ENCODE results near the gene ITGB7. TPM values are rescaled to one million over a fixed set of nuclear protein-coding genes. Genes with fewer than 3 reads are reported as not detected.
A peak's percentile ranks its signal among the peaks of the same experiment; 100 is the strongest.

ITGB7 gene
- total and polyA plus RNA-seq, 9 of the 15 experiments (the other 6 are each of a cell fraction or from before 2014, with no cell fraction given): 0.06 to 2.0 (median 0.67) TPM

DNA sequence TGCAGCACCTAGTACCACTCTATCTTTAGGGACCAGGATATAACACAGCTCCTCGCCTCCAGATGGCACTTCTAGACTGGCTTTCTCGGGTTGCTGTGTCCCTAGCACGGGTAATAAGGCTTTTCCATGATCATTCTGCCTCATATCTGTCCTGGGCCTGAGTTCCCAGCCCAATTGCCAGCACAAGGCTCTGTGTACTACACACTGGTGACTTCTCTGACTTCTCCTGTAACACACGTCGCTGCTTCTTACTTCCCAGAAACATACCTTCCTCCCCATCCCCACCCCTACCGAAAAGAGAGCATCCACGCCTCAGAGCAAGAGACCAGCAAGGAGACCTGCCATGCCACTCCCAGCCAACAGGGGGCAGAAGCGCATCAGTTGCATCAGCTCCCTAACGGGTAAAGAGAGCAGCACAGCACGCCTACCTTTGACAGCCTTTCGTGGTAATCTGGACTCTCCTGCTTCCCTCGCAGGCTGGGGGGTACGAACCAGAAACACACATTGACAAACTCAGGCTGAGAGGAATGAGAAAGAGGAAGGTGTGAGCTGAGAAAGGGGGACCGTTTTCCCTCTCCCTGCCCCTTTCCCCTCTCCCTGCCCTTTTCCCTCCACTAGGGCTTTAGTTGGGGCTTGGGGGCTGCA lies 47.7 kb downstream of the ITGB7 start (continued):
- TF ChIP-seq, protein P1, sequence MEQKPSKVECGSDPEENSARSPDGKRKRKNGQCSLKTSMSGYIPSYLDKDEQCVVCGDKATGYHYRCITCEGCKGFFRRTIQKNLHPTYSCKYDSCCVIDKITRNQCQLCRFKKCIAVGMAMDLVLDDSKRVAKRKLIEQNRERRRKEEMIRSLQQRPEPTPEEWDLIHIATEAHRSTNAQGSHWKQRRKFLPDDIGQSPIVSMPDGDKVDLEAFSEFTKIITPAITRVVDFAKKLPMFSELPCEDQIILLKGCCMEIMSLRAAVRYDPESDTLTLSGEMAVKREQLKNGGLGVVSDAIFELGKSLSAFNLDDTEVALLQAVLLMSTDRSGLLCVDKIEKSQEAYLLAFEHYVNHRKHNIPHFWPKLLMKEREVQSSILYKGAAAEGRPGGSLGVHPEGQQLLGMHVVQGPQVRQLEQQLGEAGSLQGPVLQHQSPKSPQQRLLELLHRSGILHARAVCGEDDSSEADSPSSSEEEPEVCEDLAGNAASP (IDR thresholded peaks at IDR 0.05): no peak
- TF ChIP-seq ILK (tag; IDR thresholded peaks at IDR 0.05; ENCODE audit: borderline replicate concordance, low read depth) (no peak), ZNF436 (CRISPR knock-in tag; IDR thresholded peaks at IDR 0.05) (no peak), SOX6 (IDR thresholded peaks at IDR 0.05) (peak; percentile 56; the same call in 1 of the 2 replicates), ZNF212 (CRISPR knock-in tag; IDR thresholded peaks at IDR 0.05) (no peak), ZNF408 (CRISPR knock-in tag; IDR thresholded peaks at IDR 0.05; ENCODE audit: low read depth) (no peak), CREBBP (IDR thresholded peaks at IDR 0.05; ENCODE audit: low read depth, low read length) (no peak), TRIM24 (IDR thresholded peaks at IDR 0.05) (peak in 1 of 2 experiments; percentile 41; a peak in 2 of 4 replicates), DIDO1 (tag; IDR thresholded peaks at IDR 0.05; ENCODE audit: low read depth) (0 out of 2 replicates have a peak, but pooled peaks have one; percentile 27), LARP7 (IDR thresholded peaks at IDR 0.05) (peak; percentile 67; the same call in 1 of the 2 replicates), ZNF584 (CRISPR knock-in tag; IDR thresholded peaks at IDR 0.05; ENCODE audit: low read depth) (no peak), HDGF (IDR thresholded peaks at IDR 0.05) (peak; percentile 82; the same call in 1 of the 2 replicates), RAD51 (IDR thresholded peaks at IDR 0.05; ENCODE audit: borderline replicate concordance, low read depth) (no peak), CHD1 (IDR thresholded peaks at IDR 0.05; ENCODE audit: low read length) (no peak), HDAC6 (IDR thresholded peaks at IDR 0.05; ENCODE audit: low read depth, low read length) (no peak), ZNF668 (CRISPR knock-in tag; IDR thresholded peaks at IDR 0.05) (no peak), ZNF77 (CRISPR knock-in tag; IDR thresholded peaks at IDR 0.05) (no peak)
- TF ChIP-seq, protein P2, sequence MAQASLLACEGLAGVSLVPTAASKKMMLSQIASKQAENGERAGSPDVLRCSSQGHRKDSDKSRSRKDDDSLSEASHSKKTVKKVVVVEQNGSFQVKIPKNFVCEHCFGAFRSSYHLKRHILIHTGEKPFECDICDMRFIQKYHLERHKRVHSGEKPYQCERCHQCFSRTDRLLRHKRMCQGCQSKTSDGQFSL (CRISPR knock-in tag; IDR thresholded peaks at IDR 0.05): no peak
- TF ChIP-seq, protein P2 (tag; IDR thresholded peaks at IDR 0.05): no peak
- TF ChIP-seq, protein P3, sequence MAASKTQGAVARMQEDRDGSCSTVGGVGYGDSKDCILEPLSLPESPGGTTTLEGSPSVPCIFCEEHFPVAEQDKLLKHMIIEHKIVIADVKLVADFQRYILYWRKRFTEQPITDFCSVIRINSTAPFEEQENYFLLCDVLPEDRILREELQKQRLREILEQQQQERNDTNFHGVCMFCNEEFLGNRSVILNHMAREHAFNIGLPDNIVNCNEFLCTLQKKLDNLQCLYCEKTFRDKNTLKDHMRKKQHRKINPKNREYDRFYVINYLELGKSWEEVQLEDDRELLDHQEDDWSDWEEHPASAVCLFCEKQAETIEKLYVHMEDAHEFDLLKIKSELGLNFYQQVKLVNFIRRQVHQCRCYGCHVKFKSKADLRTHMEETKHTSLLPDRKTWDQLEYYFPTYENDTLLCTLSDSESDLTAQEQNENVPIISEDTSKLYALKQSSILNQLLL (CRISPR knock-in tag; IDR thresholded peaks at IDR 0.05; ENCODE audit: borderline replicate concordance): no peak
- TF ChIP-seq, protein P4, sequence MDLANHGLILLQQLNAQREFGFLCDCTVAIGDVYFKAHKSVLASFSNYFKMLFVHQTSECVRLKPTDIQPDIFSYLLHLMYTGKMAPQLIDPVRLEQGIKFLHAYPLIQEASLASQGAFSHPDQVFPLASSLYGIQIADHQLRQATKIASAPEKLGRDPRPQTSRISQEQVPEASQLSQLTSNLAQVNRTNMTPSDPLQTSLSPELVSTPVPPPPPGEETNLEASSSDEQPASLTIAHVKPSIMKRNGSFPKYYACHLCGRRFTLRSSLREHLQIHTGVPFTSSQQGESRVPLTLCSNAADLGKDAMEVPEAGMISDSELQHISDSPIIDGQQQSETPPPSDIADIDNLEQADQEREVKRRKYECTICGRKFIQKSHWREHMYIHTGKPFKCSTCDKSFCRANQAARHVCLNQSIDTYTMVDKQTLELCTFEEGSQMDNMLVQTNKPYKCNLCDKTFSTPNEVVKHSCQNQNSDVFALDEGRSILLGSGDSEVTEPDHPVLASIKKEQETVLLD (IDR thresholded peaks at IDR 0.05): no peak
- TF ChIP-seq, protein P5, sequence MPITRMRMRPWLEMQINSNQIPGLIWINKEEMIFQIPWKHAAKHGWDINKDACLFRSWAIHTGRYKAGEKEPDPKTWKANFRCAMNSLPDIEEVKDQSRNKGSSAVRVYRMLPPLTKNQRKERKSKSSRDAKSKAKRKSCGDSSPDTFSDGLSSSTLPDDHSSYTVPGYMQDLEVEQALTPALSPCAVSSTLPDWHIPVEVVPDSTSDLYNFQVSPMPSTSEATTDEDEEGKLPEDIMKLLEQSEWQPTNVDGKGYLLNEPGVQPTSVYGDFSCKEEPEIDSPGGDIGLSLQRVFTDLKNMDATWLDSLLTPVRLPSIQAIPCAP (CRISPR knock-in tag; IDR thresholded peaks at IDR 0.05; ENCODE audit: borderline replicate concordance): no peak
